Measurements from ENCODE around the gene RPL39L.

DNA sequence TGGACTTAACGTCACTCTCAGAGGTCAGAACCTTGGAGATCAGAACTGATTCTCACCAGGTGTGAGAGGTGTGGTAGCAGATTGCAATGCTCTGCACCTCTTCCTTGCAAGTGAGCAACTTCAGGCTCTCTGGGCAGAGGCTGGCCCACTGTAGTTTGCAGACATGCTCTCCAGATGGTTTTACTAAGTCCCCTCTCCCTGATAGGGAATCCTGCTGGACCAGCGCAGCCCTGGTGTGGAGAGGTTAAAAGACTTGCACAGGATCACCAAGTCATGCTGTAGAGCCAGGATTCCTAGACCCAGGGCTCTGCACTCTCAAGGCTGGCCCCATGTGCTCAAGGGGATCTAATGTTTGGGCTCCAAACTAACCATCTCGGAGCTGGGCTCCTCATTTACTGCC is 62.2 kb downstream of the RPL39L start:
- TF ChIP-seq POLR2AphosphoS5 (IDR thresholded peaks at IDR 0.05) (no peak), POLR2A (IDR thresholded peaks at IDR 0.05; ENCODE audit: low read depth) (no peak), EP300 (IDR thresholded peaks at IDR 0.05) (no peak)
- TF ChIP-seq, protein P1, sequence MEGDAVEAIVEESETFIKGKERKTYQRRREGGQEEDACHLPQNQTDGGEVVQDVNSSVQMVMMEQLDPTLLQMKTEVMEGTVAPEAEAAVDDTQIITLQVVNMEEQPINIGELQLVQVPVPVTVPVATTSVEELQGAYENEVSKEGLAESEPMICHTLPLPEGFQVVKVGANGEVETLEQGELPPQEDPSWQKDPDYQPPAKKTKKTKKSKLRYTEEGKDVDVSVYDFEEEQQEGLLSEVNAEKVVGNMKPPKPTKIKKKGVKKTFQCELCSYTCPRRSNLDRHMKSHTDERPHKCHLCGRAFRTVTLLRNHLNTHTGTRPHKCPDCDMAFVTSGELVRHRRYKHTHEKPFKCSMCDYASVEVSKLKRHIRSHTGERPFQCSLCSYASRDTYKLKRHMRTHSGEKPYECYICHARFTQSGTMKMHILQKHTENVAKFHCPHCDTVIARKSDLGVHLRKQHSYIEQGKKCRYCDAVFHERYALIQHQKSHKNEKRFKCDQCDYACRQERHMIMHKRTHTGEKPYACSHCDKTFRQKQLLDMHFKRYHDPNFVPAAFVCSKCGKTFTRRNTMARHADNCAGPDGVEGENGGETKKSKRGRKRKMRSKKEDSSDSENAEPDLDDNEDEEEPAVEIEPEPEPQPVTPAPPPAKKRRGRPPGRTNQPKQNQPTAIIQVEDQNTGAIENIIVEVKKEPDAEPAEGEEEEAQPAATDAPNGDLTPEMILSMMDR (IDR thresholded peaks at IDR 0.05) = no peak

Measured in esophagus muscularis mucosa (tissue), 4 donors.